Adipose tissue (tissue), 3 donors: ENCODE data around the gene BANK1. TPM values are rescaled to one million over a fixed set of nuclear protein-coding genes. Genes with fewer than 3 reads are reported as not detected.

Experiments used
- H3K27ac ChIP-seq: one replicate; pipeline ENCODE4 v1.5.1; 2013; ENCODE audit warnings: low read depth, low read length
- WGBS, 3 donors: extraction: QIAGEN DNeasy Blood & Tissue Kit; methylation state at CpG; one replicate each; pipeline ENCODE4 v1.1.7; 2013; 5-methylcytosine and 5-hydroxymethylcytosine counted together
- polyA plus RNA-seq, 3 donors: library from polyadenylated mRNA; stranded (reverse); fragments of 200-250 nt; gene quantifications; one replicate each; pipeline ENCODE4 v1.2.3, GENCODE V29; 2013
- donor health status: healthy with polysubstance abuse.
- donor health status: Bipolar disorder and iron deficiency.
- donor health status: healthy.

BANK1 gene
- polyA plus RNA-seq, 3 donors, result 1.0 to 6.5 (median 4.4) TPM

DNA sequence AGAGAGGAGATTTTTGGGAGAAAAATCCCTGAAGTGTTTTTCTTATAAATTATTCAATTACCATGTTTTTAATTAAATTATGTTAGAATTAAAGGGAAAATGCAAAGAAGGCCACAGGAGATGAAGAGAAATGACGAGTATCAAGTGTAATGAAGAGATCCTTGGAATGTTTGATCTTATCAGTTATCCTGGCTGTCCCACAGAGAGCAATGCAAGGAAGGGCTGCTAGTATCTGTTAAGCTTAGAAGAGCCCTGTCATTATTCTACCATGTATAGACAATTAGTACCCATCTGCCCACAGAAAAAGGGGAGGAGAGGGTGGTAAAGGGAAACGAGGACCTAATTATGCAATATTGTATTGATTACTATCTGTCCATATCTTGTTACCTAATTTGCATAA lies 257.1 kb downstream of the BANK1 start:
- H3K27ac ChIP-seq, result no peak overlapping the region
- WGBS, 3 donors, result 37 to 83% (median 71%) methylated on average over 2 of the region's 2 CpGs

GRCh38 chr4:102055805-102056204 lies 265.3 kb downstream of the BANK1 start:
- no peak overlapping the region for H3K27ac ChIP-seq

GRCh38 chr4:102057122-102057521 lies 266.6 kb downstream of the BANK1 start:
- H3K27ac ChIP-seq, result no peak overlapping the region
- 76 to 91% (median 90%) methylated on average over 4 of the region's 4 CpGs for WGBS, 3 donors

DNA sequence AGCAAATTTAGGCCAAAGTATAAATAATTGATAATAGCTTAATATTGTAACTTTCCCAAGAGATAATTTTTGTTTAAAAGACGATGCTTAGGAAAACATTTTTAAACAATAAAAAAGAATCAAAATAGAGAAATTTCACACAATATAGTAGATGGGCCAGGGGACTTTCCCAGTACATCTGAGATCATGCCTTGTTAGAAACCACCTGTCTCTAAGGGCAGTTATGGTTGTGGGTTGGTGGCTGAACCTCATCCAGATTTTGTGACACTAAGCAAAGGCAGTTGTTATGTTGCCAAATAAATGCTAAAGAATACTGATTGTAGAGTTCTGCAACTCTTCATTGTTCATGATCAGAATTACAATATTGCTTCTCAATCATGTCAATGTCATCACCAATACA lies 270.6 kb downstream of the BANK1 start:
- 71 to 85% (median 74%) methylated on average over 1 of the region's 1 CpG for WGBS, 3 donors
- no peak overlapping the region for H3K27ac ChIP-seq

- H3K27ac ChIP-seq, result no peak overlapping the region
Measured at GRCh38 chr4:102064747-102065442, 274.4 kb downstream of the BANK1 start.

DNA sequence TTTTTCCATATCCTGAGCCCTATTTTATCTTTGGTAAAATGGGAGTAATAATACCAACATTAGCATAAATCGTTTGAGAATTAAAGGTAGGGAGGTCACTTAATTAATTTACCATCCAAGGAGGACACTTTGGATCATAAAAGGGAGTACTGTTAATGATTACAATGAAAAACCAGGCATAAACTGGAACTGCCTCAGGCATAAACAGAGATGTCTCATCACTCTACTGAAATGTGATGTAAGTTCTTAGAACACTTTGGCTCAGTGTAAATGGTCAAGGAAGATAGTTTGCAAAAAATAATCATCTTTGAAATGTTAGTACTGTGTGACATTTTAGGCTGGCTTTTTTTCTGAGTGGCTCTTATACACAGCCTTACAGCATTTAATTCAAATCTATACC lies 286.1 kb downstream of the BANK1 start:
- no peak overlapping the region for H3K27ac ChIP-seq
- WGBS, 3 donors, result 44 to 73% (median 69%) methylated on average over 1 of the region's 1 CpG

GRCh38 chr4:102080184-102080583 lies 289.7 kb downstream of the BANK1 start:
- no peak overlapping the region for H3K27ac ChIP-seq
- 77 to 93% (median 92%) methylated on average over 2 of the region's 2 CpGs for WGBS, 3 donors

DNA sequence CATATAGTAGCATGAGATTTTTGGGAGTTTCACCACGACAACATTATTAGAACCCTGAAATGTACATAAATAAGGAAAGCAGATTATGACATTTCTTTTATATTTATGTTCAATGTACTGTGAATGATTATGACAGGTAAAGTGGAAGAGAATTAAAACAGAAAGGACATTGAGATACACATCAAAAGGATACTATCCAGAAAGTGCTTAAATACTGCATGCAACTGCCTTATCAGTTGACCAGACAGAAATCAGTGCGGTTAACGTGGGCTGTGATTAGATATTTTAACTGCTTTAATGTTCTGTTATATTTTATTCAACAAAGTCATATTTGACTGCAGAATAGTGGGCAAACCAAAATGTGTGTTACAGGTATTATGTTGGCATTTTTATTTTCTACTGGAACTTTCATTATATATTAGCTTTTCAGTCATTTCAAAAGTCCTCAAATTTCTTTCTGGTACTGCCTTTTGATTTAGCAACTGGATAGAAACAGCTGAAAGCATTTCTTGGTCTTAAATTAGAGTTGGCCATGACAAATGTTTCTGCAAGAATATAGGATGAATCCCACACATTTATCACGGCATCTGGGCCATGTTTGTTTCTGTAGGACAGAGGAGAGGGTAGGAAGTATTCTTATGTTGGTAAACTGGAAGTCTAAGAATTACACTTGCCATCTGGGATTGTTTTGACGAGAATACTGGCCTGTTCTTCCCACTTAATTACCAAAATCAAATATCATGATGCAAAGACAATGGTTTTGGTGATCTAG lies 299.5 kb downstream of the BANK1 start:
- WGBS, 3 donors, result 53 to 82% (median 81%) methylated on average over 5 of the region's 5 CpGs
- no peak overlapping the region for H3K27ac ChIP-seq

- no peak overlapping the region for H3K27ac ChIP-seq
- WGBS, 3 donors, result 82 to 95% (median 92%) methylated on average over 3 of the region's 3 CpGs
Measured at GRCh38 chr4:102091656-102092055, 301.1 kb downstream of the BANK1 start.

DNA sequence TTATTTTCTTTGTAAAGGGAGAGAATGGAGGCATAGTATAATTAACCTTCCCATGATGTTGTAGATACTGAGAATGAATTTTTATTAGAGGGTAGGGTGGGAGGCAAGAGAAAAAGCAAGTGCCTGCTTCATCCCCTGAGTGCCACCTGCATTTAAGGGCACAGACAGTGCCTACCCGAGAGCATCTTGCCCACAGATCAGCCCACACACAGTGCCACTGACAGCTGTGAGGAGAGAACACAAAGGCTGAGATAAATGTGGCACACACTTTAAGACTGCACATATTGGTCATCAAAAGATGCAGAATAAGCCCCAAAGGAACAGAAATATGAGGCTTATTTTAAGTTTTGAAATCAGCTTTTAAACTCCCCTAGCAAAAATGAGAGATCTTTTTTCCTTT lies 304.0 kb downstream of the BANK1 start:
- 43 to 75% (median 72%) methylated on average over 1 of the region's 1 CpG for WGBS, 3 donors
- no peak overlapping the region for H3K27ac ChIP-seq

DNA sequence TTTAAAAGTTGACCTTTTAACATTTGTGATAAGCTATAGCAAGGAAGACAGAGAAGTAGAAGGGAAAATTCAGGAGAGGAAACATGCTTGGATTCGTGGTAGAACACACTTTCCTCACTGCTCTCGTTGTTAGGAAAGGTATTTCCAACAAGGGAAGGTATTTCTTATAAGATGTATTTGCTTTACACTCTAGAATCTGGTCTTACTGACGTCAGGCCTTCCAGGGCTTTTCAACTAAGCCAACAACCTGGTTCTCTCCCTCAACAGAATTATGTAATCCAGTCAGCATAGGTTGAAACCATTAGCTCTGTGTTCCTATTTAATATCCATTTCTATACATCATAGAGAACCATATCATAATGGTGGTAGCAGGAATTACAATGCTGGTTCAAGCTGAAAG lies 312.8 kb downstream of the BANK1 start:
- H3K27ac ChIP-seq, result no peak overlapping the region
- WGBS, 3 donors, result 37 to 77% (median 74%) methylated on average over 3 of the region's 3 CpGs

DNA sequence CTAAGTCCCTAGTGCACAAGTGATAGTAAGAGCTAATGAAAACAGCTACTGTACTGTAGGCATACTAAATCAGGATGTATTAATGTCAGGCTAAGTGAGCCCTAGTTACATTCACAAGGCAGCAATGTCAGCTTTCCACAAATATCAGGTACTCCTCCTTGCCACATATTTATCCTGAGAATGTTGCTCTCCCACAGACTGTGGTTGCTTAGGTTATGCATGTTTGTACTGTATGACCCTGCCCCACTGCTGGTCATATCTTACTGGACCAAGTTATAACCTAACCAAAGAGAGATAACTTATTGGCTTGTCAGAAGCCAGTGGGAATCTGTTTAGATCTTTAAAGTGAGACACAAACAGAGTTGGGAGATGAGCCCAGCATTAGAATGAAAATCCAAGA lies 313.7 kb downstream of the BANK1 start:
- H3K27ac ChIP-seq, result no peak overlapping the region

DNA sequence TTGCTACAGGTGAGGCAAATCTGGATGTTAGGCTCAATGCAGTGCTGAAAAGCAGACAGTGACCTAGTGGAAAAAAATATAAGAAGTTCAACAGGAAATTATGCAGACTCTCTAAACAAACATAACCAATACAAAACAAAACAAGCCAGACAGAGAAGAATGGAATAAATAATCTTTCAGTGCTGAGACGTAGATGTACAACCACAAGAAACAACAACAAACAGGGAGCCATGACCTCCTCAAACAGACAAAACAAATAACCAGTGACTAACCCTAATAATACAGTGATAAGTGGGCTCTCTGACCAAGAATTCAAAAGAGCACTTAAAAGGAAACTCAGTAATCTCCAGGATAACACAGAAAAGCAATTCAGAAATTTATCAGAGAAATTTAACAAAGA lies 315.5 kb downstream of the BANK1 start:
- no peak overlapping the region for H3K27ac ChIP-seq
- 34 to 84% (median 60%) methylated on average over 1 of the region's 1 CpG for WGBS, 3 donors

- WGBS, 3 donors, result 70 to 79% (median 73%) methylated on average over 3 of the region's 3 CpGs
- no peak overlapping the region for H3K27ac ChIP-seq
Measured at GRCh38 chr4:102114118-102114630, 323.6 kb downstream of the BANK1 start.

DNA sequence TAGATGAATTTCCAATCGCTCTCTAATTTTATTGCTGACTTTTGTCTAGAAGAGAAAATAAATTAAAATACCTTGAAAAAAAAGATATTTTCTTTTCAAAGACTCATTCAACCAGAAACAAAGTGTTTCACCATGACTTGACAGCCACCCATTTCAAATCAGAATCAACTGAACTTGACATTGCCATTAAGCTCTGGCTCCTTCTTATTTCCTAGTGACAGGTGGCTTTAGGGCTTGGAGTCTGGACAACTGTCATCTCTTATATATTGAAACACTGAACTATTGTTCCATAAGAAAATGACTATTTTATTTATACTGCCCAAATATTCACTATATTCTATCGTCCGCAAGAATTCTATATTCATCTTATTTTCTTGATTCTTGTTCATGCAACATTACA lies 325.6 kb downstream of the BANK1 start:
- H3K27ac ChIP-seq, result no peak overlapping the region
- WGBS, 3 donors, result 84 to 97% (median 97%) methylated on average over 3 of the region's 3 CpGs

- no peak overlapping the region for H3K27ac ChIP-seq
Measured at GRCh38 chr4:102120846-102121245, 330.3 kb downstream of the BANK1 start.
